DMS79 (cell line): ENCODE measurements around the gene ARRDC4.
"Not testable (repeated sequence)": the region's sequence is repeated elsewhere in the genome, so short reads cannot be mapped to it uniquely, and the experiment has no call there.

Source experiments
- DNase-seq: peaks from one replicate; lab custom pipeline; 2025; lab: John Stamatoyannopoulos, UW

ARRDC4 gene

DNA sequence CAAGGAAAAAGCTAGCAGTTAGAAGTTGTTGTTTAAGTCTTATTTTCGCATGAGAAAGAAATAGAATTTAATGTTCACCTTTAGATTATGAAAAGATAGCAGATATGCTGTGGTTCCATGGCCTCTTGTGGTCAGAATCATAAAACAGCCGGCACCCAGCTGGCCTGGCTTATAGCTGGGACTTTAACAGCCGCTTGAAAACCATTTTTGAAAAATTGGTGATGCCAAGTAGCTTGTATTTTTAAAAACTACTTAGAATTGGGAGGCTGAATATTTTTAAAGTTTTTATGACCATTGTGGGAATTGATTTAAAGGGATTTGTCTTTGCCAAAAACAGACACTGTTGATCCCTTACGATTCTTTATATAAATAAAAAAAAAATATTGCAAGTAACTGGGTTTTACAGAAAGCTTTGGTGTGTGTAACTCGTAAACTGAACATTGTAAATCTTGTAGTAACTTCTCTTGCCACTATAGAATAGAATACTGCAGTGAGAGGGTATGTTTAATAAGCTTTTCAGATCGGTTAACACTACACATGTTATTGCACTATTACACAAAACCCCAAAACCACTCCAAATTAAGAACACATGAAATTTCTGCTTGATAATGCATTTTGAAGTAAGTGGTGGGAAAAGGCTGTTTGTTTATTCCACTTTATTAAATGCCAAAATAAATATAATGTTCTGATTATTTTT lies 6.6 kb downstream of the ARRDC4 start:
- no peak for DNase-seq

DNA sequence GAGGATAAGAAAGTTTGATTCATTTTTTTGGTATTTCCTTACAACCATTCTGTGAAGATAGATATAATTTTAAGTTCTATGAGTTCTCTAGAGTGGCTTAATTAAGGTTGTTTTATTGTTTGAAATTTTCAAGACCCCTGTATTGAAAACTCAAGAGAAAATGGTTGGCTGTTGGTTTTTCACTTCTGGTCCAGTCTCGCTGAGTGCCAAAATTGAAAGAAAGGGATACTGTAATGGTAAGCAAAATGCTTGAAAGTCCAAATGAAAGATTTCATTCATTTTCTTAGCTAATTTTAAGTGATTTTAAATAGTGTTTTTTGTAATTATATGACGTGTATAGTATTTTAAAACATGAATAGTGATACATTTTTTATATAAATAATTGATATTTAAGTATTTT lies 7.4 kb downstream of the ARRDC4 start:
- no peak for DNase-seq

DNA sequence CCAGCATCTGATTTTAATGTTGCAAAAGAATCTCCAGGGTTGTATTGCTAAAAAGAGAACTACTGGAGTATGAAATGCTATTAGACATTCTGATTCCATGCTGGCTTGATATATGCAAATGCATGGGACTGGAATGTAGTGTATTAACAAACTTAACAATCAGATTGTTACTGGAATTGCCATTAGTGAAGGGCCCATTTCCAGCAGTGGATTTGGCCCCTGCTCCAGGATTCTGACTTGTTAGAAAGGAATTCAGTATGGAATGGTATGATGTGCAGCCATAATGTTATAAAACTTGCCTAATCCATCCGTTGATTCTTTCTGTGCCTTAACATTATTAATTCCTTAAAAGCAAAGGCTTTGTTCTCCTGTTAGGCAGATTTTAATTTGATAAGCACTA lies 7.9 kb downstream of the ARRDC4 start:
- no peak for DNase-seq

DNA sequence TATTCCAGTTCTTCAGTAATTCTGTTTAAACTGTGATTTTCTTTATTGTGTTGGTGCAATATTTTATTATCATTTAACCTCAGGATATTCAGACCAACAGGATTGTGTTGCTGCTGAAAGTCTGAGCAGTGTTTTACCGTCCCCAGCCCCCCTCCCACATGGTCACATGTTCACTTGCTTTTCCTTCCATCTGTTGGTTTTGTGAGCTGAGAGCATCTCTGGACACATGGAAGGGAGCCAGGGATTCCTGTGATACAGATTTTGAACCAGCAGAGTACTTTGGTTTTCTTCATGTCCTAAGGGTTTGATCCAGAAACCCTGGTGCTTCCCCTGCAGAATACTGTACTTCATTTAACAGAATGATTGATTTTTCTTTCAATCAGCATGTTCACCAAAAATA lies 11.9 kb downstream of the ARRDC4 start:
- no peak for DNase-seq

DNA sequence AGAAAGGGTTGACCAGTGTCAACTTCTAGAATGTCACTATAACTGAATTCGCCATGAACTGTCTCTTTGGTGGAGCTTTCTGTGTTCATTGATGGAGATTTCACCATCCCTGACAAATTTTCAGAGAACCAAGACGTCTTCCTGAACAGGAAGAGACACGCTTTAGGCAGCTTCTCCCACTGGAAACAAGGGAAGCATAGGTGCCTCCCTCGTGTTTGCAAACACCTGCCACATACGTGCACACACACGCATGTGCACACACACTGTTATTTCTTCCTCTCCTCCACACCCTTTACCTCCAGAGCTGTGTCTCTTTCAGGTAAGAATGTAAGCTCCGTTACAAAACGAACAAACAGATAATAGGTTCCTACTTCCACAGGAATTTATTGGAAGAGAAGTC lies 15.6 kb downstream of the ARRDC4 start:
- no peak for DNase-seq

DNA sequence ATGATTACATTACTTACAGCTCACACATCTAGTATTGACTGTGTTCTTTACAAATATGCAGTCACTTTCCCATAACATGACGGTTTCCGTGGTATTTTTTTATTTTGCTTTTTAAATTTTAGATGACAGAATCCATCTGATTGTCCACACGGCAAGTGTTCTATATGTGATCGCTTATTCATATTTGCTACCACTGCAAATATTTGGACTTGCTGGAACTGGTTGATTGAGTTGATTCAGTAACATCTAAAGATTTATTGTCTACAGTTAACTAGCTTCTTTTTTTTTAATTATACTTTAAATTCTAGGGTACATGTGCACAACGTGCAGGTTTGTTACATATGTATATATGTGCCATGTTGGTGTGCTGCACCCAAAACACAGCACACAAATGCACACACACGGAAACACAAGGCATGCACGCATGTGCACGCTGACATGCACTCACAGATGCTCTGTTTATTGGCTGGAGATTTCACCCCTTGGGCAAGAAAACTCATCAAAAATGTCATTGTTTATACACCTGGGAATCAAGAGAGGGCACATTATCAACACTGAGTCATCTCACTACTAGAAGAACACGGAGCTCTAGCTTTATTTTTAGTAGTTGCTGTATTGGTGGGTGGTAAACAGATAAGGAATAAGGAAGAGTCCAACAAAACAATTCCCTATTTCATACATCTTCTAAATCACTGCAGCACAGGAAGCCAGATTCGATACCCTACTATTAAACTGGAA lies 16.4 kb downstream of the ARRDC4 start:
- DNase-seq = no peak

DNA sequence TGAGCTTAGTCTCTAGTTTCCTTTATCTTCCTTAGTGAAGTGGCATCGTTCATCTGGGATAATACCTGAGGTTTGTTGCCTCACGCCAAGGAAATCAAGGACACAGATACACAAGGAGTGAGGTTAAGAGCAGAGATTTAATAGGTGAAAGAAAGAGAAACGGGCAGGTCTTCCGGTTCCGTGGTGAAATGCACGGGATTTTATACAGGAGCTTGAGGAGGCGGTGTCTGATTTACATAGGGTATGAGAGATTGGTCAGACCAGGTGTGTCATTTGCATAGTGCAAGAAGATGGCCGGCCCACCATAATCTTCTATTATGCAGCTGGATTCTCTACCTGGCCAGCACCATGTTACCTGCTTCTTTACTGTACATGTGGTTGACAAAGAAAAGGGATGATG lies 17.2 kb downstream of the ARRDC4 start:
- no peak for DNase-seq

DNA sequence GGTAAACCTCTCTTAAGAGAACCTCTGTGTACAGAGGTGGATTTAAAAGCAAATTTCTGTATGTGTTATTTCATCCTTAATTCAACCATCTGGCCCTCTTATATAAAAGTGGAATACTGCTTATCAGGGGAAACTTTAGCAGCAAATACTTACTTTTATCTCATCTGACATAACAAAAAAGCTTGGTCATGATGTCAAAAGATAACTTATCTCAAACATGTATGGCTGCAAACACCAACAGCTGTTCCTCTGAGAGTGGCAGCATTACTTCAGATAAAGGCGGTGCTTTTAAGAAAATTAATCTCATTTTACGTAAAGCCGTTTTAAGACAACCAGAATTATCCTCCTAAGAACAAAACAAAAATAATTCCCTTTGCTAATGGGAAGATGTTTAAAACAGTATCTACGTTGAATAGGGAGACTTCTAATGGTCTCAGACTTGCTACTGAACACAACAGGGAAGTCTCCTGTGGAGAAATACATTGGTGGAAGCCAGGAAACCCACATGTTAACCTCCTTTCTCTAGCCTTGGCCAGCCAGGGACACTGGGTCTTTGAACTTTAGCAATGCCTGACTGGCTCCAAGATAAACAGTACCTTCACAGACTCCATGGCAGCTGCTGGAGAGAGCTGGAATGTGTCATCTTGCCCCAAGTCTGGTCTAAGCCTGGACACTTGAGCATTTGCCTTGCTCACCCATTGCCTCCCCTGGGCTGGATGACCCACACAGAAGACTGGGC lies 18.1 kb downstream of the ARRDC4 start:
- no peak for DNase-seq

DNA sequence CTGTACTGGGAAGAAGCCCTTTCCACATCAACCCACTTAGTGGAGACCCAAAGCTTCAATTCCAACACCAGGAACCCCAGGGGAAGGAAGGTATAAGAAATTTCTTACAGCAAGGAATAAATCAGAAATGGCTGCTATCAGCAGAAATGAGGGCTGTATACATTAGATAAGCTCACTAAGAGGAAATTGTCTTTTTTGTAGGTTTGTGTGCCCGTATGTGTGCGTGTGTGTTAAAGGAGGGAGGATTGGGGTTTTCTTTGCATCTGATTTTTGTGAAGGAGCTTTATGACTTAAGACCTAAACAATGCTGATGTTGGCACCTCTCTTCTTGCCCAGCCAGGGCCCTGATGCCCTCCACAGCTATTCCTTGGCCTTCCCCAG lies 18.6 kb downstream of the ARRDC4 start:
- no peak for DNase-seq

DNA sequence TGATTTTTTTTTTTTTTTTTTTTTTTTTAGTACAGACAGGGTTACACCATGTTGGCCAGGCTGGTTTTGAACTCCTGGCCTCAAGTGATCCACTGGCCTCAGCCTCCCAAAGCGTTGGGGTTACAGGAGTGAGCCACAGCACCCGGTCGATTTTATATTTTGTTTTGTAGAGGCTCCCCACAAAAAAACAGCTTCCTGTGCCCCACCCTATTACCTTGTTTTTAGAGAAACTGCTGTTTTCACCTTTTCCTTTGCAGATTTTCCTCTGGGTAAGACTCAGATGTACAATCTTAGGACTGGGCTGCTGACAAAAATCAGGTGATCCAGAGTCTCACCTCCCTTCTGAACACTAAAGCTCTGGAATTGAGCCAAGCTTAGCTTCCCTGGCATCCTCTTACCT lies 20.6 kb downstream of the ARRDC4 start:
- no peak for DNase-seq

DNA sequence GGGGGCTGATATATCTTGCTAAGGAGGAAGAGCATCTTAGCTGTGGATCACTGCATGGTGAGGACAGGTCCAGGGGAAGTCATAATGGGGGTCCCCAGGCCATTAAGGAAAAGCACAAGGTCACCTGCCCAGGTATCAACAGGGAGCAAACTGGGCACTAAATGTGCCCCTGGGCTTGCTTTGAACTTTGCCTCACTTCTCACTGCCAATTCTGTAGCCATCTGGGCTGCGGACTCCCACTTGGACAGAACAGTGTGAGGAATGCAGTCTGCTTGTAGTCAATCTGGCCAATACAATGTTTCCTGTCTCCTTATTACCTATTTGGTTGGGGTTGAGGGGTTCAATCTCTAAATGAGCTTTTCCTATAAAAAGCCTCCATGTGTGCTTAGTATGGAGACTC lies 21.3 kb downstream of the ARRDC4 start:
- DNase-seq = no peak

DNA sequence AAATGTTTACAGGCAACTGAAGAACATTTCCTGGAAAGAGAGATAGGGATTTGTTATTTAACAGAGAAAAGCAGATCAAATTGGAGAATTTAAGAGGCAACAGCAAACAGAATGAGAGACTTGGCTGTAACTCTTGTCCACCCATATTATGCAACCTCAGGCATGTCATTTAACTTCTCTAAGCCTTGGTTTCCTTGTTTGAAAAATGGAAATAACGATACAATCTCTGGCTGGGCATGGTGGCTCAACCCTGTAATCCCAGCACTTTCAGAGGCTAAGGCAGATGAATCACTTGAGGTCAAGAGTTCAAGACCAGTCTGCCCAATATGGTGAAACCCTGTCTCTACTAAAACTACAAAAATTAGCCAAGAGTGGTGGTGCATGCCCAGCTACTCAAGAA lies 23.7 kb downstream of the ARRDC4 start:
- no peak for DNase-seq

DNA sequence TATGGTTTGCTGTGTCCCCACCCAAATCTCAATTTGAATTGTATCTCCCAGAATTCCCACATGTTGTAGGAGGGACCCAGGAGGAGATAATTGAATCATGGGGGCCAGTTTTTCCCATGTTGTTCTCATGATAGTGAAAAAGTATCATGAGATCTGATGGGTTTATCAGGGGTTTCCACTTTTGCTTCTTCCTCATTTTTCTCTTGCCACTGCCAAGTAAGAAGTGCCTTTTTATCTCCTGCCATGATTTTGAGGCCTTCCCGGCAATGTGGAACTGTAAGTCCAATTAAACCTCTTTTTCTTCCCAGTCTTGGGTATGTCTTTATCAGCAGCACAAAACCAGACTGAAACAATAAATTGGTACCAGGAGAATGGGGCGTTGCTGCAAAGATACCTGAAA lies 25.5 kb downstream of the ARRDC4 start:
- DNase-seq = not testable (repeated sequence)

DNA sequence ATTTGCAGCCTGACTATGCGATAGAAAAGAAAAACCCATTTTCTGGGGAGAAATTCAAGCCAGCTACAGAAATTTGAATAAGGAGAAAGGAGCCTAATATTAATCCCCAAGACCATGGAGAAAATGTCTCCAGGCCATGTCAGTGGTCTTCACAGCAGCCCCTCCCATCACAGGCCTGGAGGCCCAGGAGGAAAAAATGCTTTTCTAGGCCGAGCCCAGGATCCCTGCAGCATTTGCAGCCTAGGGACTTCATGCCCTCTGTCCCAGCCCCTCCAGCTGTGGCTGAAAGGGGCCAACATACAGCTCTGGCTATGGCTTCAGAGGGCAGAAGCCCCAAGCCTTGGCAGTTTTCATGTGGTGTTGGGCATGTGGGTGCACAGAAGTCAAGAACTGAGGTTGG lies 26.3 kb downstream of the ARRDC4 start:
- no peak for DNase-seq

DNA sequence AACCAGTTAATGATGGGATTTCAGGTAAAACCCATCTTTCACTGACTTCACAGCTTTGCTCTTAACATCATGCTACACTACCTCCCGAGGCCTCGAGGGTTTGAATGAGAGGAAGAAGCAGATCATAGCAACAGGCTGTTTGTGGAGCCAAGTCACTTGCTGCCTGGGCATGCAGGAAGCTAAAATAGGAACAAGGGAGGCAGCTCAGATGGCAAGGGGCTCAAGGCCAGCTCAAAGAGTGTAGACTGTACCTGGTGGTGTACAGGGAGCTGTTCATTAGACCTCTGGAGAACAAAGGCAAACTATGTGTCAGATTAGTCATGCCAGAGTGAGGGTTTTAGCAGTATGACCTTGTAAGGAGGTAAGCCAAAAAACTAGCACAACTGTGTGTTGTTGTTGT lies 28.8 kb downstream of the ARRDC4 start:
- DNase-seq = no peak

DNA sequence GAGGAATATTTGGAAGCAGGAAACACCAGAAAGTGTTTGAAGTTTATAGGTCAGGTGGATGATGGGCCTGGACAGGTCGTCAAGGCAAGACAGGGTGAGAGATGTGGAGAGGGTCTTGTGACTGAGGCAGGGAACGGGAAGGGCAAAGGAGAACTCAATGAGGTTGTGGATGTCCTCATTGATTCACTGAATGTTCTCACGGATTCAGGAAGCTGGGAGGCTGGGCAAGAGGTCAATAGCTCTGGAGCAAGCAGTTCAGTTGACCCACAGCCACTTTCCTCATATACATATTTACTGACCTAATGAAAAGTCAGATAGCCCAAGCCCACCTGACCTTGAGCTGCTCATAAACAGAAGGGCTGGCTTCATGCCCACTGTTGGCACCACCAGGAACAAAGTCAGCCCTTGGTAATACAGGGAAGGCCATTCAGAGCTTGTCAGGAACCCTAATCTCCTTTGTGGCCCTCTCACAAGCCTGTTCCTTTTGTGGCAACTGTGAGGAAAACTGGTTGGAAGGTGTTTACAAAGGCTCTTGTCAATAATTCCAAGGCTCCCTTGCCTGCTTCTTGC lies 31.6 kb downstream of the ARRDC4 start:
- no peak for DNase-seq

DNA sequence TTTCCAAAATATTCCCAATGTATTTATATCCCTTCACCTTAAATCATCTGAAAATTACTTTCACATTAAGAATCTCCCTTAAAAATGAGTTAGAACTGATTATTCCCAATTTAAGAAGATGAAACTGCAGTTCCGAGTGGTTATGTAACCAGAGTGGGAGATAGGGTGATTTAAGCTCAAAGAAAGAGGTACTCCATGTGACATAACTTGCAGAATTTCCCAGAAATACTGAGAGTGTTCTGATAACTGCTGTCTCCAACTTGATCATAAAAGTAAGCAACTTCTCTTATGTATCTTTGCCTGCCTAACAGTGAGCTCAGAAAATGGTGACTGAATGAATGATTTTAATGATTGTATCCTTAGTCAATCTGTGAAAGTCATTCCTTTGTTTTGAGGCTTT lies 32.3 kb downstream of the ARRDC4 start:
- DNase-seq = no peak

DNA sequence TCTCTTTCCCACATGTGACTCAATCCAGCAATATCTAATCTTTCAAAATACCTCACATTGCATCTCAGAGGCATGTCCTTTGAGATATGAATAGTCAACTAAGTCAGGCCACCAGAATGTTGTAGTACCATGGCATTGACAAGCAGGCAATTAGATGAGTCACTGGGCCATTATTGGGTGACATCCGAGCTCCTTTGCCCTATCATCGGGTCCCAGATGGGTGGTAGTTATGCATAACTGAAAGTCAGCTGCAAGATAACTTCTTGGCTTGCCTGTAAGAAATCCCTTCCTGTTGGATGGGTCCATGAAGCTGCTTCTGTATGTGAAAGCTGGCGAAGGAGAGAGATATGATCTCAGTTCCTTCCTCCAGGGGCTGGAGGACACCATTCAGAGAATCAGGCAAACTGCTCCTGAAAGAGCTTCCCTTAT lies 32.8 kb downstream of the ARRDC4 start:
- no peak for DNase-seq

DNA sequence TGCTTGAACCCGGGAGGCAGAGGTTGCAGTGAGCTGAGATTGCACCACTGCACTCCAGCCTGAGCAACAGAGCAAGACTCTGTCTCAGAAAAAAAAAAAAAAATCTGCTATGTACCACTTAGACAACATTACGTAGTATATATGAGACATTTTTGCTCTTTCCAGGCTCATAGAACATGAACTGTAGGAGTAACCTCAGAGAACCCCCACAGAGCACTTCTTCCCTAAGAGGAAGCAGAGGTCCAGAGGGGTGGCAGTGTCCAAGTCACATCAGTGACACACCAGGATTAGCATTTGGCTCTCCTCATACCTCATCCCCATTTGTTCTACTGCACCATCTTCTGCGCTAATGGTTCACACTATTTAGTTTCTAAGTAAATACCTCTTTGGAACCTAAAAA lies 33.7 kb downstream of the ARRDC4 start:
- no peak for DNase-seq

DNA sequence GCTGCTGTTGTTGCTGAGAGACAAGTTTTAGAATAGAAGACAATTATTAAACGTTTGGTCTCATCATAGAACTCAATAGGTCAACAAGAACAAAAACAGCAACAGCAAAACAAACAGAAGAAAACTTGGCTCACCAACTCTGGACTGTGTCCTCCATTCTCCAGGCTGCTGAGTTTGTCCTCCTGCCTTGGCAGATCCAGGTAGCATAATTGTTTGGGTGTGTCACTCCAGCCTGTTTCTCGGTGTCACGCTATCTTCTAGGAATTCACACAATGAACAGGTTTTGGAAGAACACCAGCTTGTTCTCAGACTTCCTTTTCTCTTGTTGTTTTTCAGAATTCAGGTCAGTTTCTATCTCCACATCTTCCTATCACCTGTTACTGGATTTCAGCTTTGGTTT lies 34.7 kb downstream of the ARRDC4 start:
- DNase-seq = no peak

DNA sequence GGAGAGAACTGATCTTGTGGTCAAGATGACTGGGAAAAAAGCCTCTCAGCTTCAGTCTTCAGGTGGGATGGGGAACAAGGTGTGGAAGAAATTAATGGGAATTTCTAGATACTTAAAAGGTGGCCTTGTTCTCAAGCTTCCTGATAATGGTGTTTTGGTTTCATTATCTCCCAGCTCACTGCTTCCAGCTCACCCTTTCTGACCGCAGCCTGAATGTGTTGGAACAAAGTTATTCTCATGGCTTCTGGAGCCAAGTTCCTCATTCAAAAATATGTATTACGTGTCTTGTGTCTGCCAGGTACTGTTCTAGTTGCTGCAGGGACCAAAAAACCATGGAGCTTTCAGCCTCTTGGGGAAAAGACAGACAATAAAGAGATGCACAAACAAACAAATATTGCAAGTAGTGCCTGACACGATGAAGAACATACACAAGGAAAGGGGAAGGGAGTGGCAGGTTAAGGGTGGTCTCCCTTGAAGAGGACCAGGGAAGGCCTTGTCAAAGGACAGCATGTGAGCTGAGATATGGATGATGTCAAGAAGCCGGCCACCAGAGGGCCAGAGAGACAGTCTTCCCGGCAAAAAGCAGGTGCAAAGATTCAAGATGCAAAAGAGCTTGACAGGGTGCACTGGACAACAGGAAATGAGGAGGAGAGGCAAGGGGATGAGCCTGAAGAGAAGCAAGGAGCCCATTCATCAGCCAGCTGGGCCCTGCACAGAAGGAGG lies 35.5 kb downstream of the ARRDC4 start:
- no peak for DNase-seq
